Spleen (tissue), 11 donors: Measurements from ENCODE around the gene XRCC4. TPM values are rescaled to one million over a fixed set of nuclear protein-coding genes. Genes with fewer than 3 reads are reported as not detected.

Source experiments
- DNase-seq: peaks from one replicate; pipeline ENCODE4 v3.0.0-alpha.2; 2020
- H3K27ac ChIP-seq, 8 donors: fragments of 200-600 bp; sonication (generic) in 7 of 8; 1 replicate in 4 of 8; 2 replicates in 4 of 8; pipeline versions ENCODE4 v1.5.0 to v1.8.0; 2016 to 2021; ENCODE audit warnings: inconsistent platforms in 4 of 8, mild to moderate bottlenecking in 4 of 8, moderate library complexity in 1 of 8
- H3K27me3 ChIP-seq, 7 donors: fragments of 200-600 bp; sonication (generic) in 6 of 7; replicated peaks in 1 of 7; 1 replicate in 4 of 7; 2 replicates in 3 of 7; pipeline versions ENCODE4 v1.5.0 to v1.8.0; 2016 to 2021; ENCODE audit warnings: inconsistent platforms in 3 of 7, mild to moderate bottlenecking in 1 of 7
- H3K36me3 ChIP-seq, 6 donors: fragments of 200-600 bp; sonication (generic) in 5 of 6; 1 replicate in 4 of 6; 2 replicates in 2 of 6; pipeline versions ENCODE4 v1.5.0 to v1.8.0; 2016 to 2021; ENCODE audit warnings: inconsistent platforms in 2 of 6
- H3K4me1 ChIP-seq, 6 donors: fragments of 200-600 bp; sonication (generic) in 5 of 6; 1 replicate in 3 of 6; 2 replicates in 3 of 6; pipeline versions ENCODE4 v1.5.0 to v1.8.0; 2016 to 2021; ENCODE audit warnings: inconsistent platforms in 3 of 6
- H3K4me3 ChIP-seq, 8 donors: fragments of 200-600 bp; sonication (generic) in 7 of 8; 1 replicate in 4 of 8; 2 replicates in 4 of 8; pipeline versions ENCODE4 v1.5.0 to v1.8.0; 2016 to 2021; ENCODE audit warnings: inconsistent platforms in 4 of 8, mild to moderate bottlenecking in 4 of 8, moderate library complexity in 2 of 8
- H3K9me3 ChIP-seq, 8 donors: fragments of 200-600 bp; sonication (generic) in 7 of 8; 1 replicate in 4 of 8; 2 replicates in 4 of 8; pipeline versions ENCODE4 v1.5.0 to v1.8.0; 2016 to 2021; ENCODE audit warnings: inconsistent platforms in 4 of 8
- POLR2A ChIP-seq, 3 donors: fragments of 450-650 bp; IDR thresholded peaks; one replicate each; pipeline ENCODE4 v1.5.1; 2017; ENCODE audit warnings: antibody characterized with exemption in 3 of 3, mild to moderate bottlenecking in 1 of 3
- POLR2AphosphoS5 ChIP-seq, 3 donors: sonication (generic); formaldehyde crosslinking; IDR thresholded peaks; one replicate each; pipeline ENCODE4 v1.5.1; 2017; ENCODE audit warnings: antibody characterized with exemption in 3 of 3
- WGBS, 5 donors: extraction: QIAGEN DNeasy Blood & Tissue Kit in 3 of 5; methylation state at CpG; one replicate each; pipeline versions ENCODE4 v1.1.5 to v1.1.7; 2013 to 2018; 5-methylcytosine and 5-hydroxymethylcytosine counted together
- intact Hi-C: fragments of 100-400 bp; cut with DNase I; formaldehyde crosslinking; loops from one replicate; pipeline ENCODE4 v1.15.0; 2023; ENCODE audit warnings: low total_unique reads
- polyA plus RNA-seq, 3 donors: library from polyadenylated mRNA; stranded (reverse); fragments of 200-250 nt; gene quantifications; one replicate each; pipeline ENCODE4 v1.2.1, GENCODE V29; 2013
- total RNA-seq, 7 donors: library from RNA; depleted of rRNA in 3 of 7; stranded (reverse); fragments of >200 nt in 3 of 7; fragmentation: NEBNext Ultra II Directional in 4 of 7; extraction: Animal tissue kit (Norgen Biotek cat#: 25700) in 4 of 7; gene quantifications; one replicate each; pipeline versions ENCODE4 v1.1.0 to v1.2.1, GENCODE V29; 2016 to 2021
- TF ChIP-seq, protein P1 (sequence below), 11 experiments: fragments of 200-600 bp in 7 of 11; fragments of 450-650 bp in 4 of 11; sonication (generic) in 4 of 11; IDR thresholded peaks in 8 of 11; conservative IDR thresholded peaks in 3 of 11; 1 replicate in 7 of 11; 2 replicates in 4 of 11; pipeline versions ENCODE4 v1.4.0 to v1.8.0; 2016 to 2021; ENCODE audit warnings: antibody characterized with exemption in 11 of 11, inconsistent platforms in 4 of 11, mild to moderate bottlenecking in 1 of 11
- donor health status: healthy with polysubstance abuse.
- donor health status: DM: no; HTN: no; CAD: no; lungs with moderate emphysema.
- donor health status: DM: no; HTN: no; CAD: no.
- donor health status: Bipolar disorder and iron deficiency.
- donor health status: healthy.
- donor health status: DM: no; HTN: no; CAD: no.
- donor health status: DM: yes; HTN: yes; CAD: no.

The XRCC4 gene
- total and polyA plus RNA-seq, 10 donors, result 4.3 to 14.5 (median 9.6) TPM

DNA sequence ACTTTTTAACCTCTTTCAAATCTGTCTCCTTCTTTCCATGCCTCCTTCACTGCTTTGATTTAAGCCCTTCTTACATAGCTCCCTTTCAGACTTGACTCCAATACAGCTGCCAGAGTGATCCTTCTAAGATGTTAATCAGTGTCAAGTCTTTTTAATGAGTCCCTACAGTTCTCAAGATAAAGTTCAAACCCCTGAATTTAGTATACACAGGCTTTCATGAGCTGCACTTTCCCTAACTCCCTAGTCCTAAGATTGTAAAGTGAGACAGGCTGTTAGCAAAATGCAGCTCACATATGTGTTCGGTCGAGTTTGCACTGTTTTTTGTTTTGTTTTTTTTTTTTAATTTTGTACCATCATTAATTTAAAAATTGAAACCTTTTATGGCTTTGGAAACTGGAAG, 203.8 kb downstream of the XRCC4 start:
- no peaks in the 10 kb centered on the region for H3K36me3 ChIP-seq
- no peaks in the 10 kb centered on the region for H3K4me1 ChIP-seq
- no peaks in the 10 kb centered on the region for H3K27me3 ChIP-seq
- intact Hi-C loops, result no loop called here
- whole genome bisulfite sequencing, 5 donors, result 86 to 95% (median 92%) methylated on average over 2 of the region's 2 CpGs
- H3K9me3 ChIP-seq, result no peaks in the 10 kb centered on the region
- TF ChIP-seq POLR2AphosphoS5 (IDR thresholded peaks at IDR 0.05), result no peak
- TF ChIP-seq POLR2A (IDR thresholded peaks at IDR 0.05), result no peak
- TF ChIP-seq, protein P1, sequence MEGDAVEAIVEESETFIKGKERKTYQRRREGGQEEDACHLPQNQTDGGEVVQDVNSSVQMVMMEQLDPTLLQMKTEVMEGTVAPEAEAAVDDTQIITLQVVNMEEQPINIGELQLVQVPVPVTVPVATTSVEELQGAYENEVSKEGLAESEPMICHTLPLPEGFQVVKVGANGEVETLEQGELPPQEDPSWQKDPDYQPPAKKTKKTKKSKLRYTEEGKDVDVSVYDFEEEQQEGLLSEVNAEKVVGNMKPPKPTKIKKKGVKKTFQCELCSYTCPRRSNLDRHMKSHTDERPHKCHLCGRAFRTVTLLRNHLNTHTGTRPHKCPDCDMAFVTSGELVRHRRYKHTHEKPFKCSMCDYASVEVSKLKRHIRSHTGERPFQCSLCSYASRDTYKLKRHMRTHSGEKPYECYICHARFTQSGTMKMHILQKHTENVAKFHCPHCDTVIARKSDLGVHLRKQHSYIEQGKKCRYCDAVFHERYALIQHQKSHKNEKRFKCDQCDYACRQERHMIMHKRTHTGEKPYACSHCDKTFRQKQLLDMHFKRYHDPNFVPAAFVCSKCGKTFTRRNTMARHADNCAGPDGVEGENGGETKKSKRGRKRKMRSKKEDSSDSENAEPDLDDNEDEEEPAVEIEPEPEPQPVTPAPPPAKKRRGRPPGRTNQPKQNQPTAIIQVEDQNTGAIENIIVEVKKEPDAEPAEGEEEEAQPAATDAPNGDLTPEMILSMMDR (IDR thresholded peaks at IDR 0.05 in 8 of 11, conservative IDR thresholded peaks at IDR 0.05 in 3 of 11), result no peak
- no peak overlapping the region for H3K27ac ChIP-seq
- no peak for DNase-seq
- H3K4me3 ChIP-seq, result no peak overlapping the region

DNA sequence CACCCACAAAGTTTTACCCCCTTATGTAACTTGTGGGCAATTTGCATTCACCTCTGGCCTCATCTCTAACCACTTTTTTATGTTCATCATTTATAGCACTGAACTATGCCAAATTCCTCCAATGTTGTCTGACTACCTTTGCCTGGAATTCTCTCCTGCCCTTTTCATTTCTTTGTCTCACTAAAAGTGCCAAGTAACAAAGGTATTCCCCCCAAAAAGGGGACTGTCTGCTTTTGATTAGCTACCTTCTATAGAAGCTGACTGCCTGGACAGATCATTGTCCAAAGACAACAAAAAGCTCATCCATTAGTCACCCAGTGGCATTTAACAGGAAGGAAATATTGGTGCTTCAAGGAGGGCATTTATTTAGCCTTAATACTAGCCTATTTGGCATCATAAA, 204.3 kb downstream of the XRCC4 start:
- no peak for DNase-seq
- H3K27me3 ChIP-seq, result no peaks in the 10 kb centered on the region
- H3K27ac ChIP-seq, result no peak overlapping the region
- no peak overlapping the region for H3K4me3 ChIP-seq
- H3K4me1 ChIP-seq, result no peaks in the 10 kb centered on the region
- intact Hi-C loops, result no loop called here
- no peaks in the 10 kb centered on the region for H3K9me3 ChIP-seq
- no peaks in the 10 kb centered on the region for H3K36me3 ChIP-seq
- TF ChIP-seq, protein P1 (IDR thresholded peaks at IDR 0.05 in 8 of 11, conservative IDR thresholded peaks at IDR 0.05 in 3 of 11), result no peak
- TF ChIP-seq POLR2AphosphoS5 (IDR thresholded peaks at IDR 0.05), result no peak

DNA sequence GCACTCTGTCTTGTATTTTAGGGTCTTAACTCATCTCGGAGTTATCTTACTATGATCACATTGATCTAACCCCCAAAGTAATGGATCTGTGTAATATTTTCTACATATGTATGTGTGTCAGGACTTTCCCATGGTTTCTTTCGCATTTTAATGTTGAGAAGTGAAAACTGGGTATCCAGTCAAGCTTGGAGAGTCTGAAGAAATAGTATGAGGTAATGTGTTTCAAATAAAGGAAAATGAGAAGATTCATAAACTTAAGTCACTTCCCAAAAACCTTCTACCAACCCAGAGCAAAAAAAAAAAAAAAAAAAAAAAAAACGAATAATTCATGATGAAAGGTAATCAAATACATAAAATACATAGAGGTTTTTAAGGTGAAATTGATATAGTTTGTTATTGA, 206.4 kb downstream of the XRCC4 start:
- intact Hi-C loops, result no loop called here
- WGBS, 5 donors, result 79 to 89% (median 86%) methylated on average over 3 of the region's 3 CpGs

DNA sequence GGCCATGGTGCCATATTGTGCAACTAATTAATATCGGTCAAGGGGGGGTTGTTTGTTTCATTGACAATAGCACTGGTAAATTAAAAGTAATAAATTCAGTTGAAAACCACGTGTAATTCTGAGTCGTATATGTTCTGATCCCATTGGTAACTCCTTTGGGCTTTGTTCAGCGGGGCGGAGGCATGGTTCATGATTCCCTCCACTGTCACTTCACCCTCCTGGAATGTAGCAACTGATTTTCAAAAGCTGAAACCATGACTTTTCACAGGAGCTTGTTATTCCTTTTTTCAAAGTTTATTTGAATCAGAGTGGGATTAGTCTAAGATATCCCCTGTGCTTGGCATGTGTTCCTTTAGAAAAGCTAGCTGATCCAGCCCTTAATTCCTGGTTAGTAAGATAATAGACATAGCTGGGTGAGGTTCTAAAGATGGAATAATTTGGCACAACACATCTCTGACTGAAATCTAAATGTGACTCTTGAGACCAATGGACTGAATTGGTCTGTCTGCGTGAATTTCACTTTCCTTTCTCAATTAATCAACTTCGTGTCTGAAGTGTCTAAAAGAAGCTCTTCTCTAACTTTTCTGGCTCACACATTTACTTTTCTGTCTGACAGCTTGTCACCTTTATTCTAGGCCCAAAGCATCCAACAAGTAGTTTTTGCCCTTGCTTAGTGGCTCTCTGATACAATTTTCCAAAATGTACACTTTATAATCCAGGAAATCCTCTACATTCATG, 208.5 kb downstream of the XRCC4 start:
- WGBS, 5 donors, result 90 to 92% (median 91%) methylated on average over 7 of the region's 7 CpGs
- Histone ChIP-seq H3K4me1 (no peaks in the 10 kb centered on the region), H3K4me3 (no peak overlapping the region), H3K36me3 (no peaks in the 10 kb centered on the region), H3K9me3 (peaks cover 0 to 14% (median 8%) of the 10 kb centered on the region in 8 donors), H3K27me3 (no peaks in the 10 kb centered on the region), H3K27ac (no peak overlapping the region)
- DNase-seq, result no peak
- intact Hi-C loops, result no loop called here
- TF ChIP-seq, protein P1 (IDR thresholded peaks at IDR 0.05 in 8 of 11, conservative IDR thresholded peaks at IDR 0.05 in 3 of 11), result no peak
- no peak for TF ChIP-seq POLR2AphosphoS5 (IDR thresholded peaks at IDR 0.05)
- TF ChIP-seq POLR2A (IDR thresholded peaks at IDR 0.05), result no peak

More for the DNA sequence above, 206.4 kb downstream of the XRCC4 start:
- Histone ChIP-seq H3K9me3 (peaks cover 0 to 11% (median 2%) of the 10 kb centered on the region in 8 donors), H3K27ac (no peak overlapping the region), H3K4me1 (no peaks in the 10 kb centered on the region), H3K27me3 (no peaks in the 10 kb centered on the region), H3K36me3 (no peaks in the 10 kb centered on the region), H3K4me3 (no peak overlapping the region)
- DNase-seq, result no peak
- no peak for TF ChIP-seq POLR2AphosphoS5 (IDR thresholded peaks at IDR 0.05)
- TF ChIP-seq, protein P1 (IDR thresholded peaks at IDR 0.05 in 8 of 11, conservative IDR thresholded peaks at IDR 0.05 in 3 of 11), result no peak
- no peak for TF ChIP-seq POLR2A (IDR thresholded peaks at IDR 0.05)
